WI38 (cell line): Measurements from ENCODE around the gene PPP4C.

Experiments
- H3K4me3 ChIP-seq: 2 replicates; pipeline ENCODE4 v1.5.1; 2011; ENCODE audit warnings: low read depth, mild to moderate bottlenecking, control low read depth, low read length
- TF ChIP-seq, protein P1 (sequence below): IDR thresholded peaks from 2 replicates; pipeline ENCODE4 v1.5.1; 2012; ENCODE audit warnings: low read depth, mild to moderate bottlenecking, control low read depth, low read length

Gene PPP4C

GRCh38 chr16:30127993-30128392 is 52.2 kb downstream of the PPP4C start:
- TF ChIP-seq, protein P1, sequence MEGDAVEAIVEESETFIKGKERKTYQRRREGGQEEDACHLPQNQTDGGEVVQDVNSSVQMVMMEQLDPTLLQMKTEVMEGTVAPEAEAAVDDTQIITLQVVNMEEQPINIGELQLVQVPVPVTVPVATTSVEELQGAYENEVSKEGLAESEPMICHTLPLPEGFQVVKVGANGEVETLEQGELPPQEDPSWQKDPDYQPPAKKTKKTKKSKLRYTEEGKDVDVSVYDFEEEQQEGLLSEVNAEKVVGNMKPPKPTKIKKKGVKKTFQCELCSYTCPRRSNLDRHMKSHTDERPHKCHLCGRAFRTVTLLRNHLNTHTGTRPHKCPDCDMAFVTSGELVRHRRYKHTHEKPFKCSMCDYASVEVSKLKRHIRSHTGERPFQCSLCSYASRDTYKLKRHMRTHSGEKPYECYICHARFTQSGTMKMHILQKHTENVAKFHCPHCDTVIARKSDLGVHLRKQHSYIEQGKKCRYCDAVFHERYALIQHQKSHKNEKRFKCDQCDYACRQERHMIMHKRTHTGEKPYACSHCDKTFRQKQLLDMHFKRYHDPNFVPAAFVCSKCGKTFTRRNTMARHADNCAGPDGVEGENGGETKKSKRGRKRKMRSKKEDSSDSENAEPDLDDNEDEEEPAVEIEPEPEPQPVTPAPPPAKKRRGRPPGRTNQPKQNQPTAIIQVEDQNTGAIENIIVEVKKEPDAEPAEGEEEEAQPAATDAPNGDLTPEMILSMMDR = no peak
- no peak overlapping the region for H3K4me3 ChIP-seq

- H3K4me3 ChIP-seq = no peak overlapping the region
- TF ChIP-seq, protein P1 = no peak
Observed at GRCh38 chr16:30131869-30132475, 56.2 kb downstream of the PPP4C start.

DNA sequence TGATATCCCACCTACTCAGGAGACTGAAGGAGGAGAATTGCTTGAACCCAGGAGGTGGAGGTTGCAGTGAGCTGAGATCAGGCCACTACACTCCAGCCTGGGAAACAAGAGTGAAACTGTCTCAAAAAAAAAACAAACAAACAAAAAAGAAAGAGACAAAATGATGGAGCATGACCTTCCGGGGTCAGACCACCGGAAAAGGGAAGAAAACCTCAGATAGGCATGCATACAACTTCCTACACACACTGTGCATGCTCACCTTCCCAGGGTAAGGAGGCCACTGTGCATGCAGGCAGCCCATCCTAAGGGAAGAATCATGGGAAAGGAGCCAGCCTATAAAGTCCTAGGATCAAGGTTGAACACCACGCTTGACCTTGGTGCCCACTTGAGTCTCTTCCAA is 56.8 kb downstream of the PPP4C start:
- TF ChIP-seq, protein P1 = no peak
- H3K4me3 ChIP-seq = no peak overlapping the region
